ENCODE measurements around the gene HTR3B. TPM values are rescaled to one million over a fixed set of nuclear protein-coding genes. Genes with fewer than 3 reads are reported as not detected.

Gene HTR3B
- total RNA-seq, 1 donor from 2014 or later = not detected

- Histone ChIP-seq H3K4me2 (no peak overlapping the region), H4K20me1 (ENCODE audit: low read depth) (peaks cover 7% of the 10 kb centered on the region), H2AFZ (replicated peaks) (no peak overlapping the region), H3K27ac (no peak overlapping the region), H3K4me3 (no peak overlapping the region), H3K4me1 (peaks cover 26% of the 10 kb centered on the region), H3K79me2 (ENCODE audit: low read depth) (no peaks in the 10 kb centered on the region), H3K27me3 (no peaks in the 10 kb centered on the region), H3K9ac (no peak overlapping the region), H3K36me3 (no peaks in the 10 kb centered on the region), H3F3A (ENCODE audit: low read depth) (peaks cover 26% of the 10 kb centered on the region), H3K9me3 (ENCODE audit: low read depth) (no peaks in the 10 kb centered on the region)
- Mint-ChIP-seq H3K9me3 (no peaks in the 10 kb centered on the region), H3K36me3 (no peaks in the 10 kb centered on the region), H3K27me3 (ENCODE audit: insufficient read depth, low read depth) (peaks cover 26% of the 10 kb centered on the region), H3K4me1 (peaks cover 14% of the 10 kb centered on the region), H3K27ac (no peak overlapping the region), H3K4me3 (no peak overlapping the region)
- no peak for DNase-seq (ENCODE audit: low spot score)
- TF ChIP-seq EZH2phosphoT487 (IDR thresholded peaks at IDR 0.05) (no peak), EZH2 (IDR thresholded peaks at IDR 0.05) (no peak)
- TF ChIP-seq, protein P1, sequence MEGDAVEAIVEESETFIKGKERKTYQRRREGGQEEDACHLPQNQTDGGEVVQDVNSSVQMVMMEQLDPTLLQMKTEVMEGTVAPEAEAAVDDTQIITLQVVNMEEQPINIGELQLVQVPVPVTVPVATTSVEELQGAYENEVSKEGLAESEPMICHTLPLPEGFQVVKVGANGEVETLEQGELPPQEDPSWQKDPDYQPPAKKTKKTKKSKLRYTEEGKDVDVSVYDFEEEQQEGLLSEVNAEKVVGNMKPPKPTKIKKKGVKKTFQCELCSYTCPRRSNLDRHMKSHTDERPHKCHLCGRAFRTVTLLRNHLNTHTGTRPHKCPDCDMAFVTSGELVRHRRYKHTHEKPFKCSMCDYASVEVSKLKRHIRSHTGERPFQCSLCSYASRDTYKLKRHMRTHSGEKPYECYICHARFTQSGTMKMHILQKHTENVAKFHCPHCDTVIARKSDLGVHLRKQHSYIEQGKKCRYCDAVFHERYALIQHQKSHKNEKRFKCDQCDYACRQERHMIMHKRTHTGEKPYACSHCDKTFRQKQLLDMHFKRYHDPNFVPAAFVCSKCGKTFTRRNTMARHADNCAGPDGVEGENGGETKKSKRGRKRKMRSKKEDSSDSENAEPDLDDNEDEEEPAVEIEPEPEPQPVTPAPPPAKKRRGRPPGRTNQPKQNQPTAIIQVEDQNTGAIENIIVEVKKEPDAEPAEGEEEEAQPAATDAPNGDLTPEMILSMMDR (IDR thresholded peaks at IDR 0.05) = no peak
Observed at GRCh38 chr11:113989381-113989780, 84.8 kb downstream of the HTR3B start.

DNA sequence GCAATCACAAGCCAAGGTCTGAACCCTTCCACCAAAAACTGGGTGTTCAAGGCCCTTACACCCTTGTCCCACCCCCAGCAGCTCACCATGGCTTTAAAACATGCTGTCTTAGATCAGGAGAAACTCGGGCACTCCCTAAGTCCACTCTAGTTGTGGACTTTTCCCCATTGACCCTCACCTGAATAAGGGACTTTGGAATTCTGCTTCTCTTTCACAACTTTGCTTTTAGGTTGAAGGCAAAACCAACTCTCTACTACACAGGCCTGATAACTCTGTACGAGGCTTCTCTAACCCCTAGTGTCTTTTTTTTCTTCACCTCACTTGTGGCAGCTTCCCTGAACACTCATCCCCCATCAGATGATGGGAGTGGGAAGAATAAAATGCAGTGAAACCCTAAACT lies 85.3 kb downstream of the HTR3B start:
- peaks cover 26% of the 10 kb centered on the region for H3K4me1 ChIP-seq
- no peaks in the 10 kb centered on the region for H3K27me3 ChIP-seq
- H3K79me2 ChIP-seq (ENCODE audit: low read depth) = no peaks in the 10 kb centered on the region
- Mint-ChIP-seq H3K27me3 (ENCODE audit: insufficient read depth, low read depth) (peaks cover 26% of the 10 kb centered on the region), H3K27ac (no peak overlapping the region), H3K36me3 (no peaks in the 10 kb centered on the region), H3K4me3 (no peak overlapping the region), H3K9me3 (no peaks in the 10 kb centered on the region), H3K4me1 (peaks cover 19% of the 10 kb centered on the region)
- peaks cover 7% of the 10 kb centered on the region for H4K20me1 ChIP-seq (ENCODE audit: low read depth)
- TF ChIP-seq, protein P1 (IDR thresholded peaks at IDR 0.05) = no peak
- no peak for TF ChIP-seq EZH2phosphoT487 (IDR thresholded peaks at IDR 0.05)
- no peak for TF ChIP-seq EZH2 (IDR thresholded peaks at IDR 0.05)
- no peak overlapping the region for H3K27ac ChIP-seq
- H2AFZ ChIP-seq (replicated peaks) = no peak overlapping the region
- peaks cover 26% of the 10 kb centered on the region for H3F3A ChIP-seq (ENCODE audit: low read depth)
- no peak for DNase-seq (ENCODE audit: low spot score)
- no peaks in the 10 kb centered on the region for H3K36me3 ChIP-seq
- no peak overlapping the region for H3K4me2 ChIP-seq
- H3K9ac ChIP-seq = no peak overlapping the region
- no peaks in the 10 kb centered on the region for H3K9me3 ChIP-seq (ENCODE audit: low read depth)
- no peak overlapping the region for H3K4me3 ChIP-seq

GRCh38 chr11:113991170-113991569 lies 86.6 kb downstream of the HTR3B start:
- H2AFZ ChIP-seq (replicated peaks) = no peak overlapping the region
- H3K79me2 ChIP-seq (ENCODE audit: low read depth) = no peaks in the 10 kb centered on the region
- peak; percentile 85 for DNase-seq (ENCODE audit: low spot score)
- Mint-ChIP-seq H3K4me1 (peaks cover 22% of the 10 kb centered on the region), H3K27me3 (ENCODE audit: insufficient read depth, low read depth) (peaks cover 20% of the 10 kb centered on the region), H3K4me3 (no peak overlapping the region), H3K36me3 (no peaks in the 10 kb centered on the region), H3K9me3 (no peaks in the 10 kb centered on the region), H3K27ac (no peak overlapping the region)
- no peak overlapping the region for H3K27ac ChIP-seq
- H4K20me1 ChIP-seq (ENCODE audit: low read depth) = peaks cover 7% of the 10 kb centered on the region
- TF ChIP-seq EZH2phosphoT487 (IDR thresholded peaks at IDR 0.05) (no peak), EZH2 (IDR thresholded peaks at IDR 0.05) (no peak)
- TF ChIP-seq, protein P1 (IDR thresholded peaks at IDR 0.05) = no peak
- H3K4me2 ChIP-seq = no peak overlapping the region
- no peak overlapping the region for H3K9ac ChIP-seq
- peaks cover 26% of the 10 kb centered on the region for H3K4me1 ChIP-seq
- no peaks in the 10 kb centered on the region for H3K36me3 ChIP-seq
- H3F3A ChIP-seq (ENCODE audit: low read depth) = peaks cover 26% of the 10 kb centered on the region
- no peak overlapping the region for H3K4me3 ChIP-seq
- H3K9me3 ChIP-seq (ENCODE audit: low read depth) = no peaks in the 10 kb centered on the region
- no peaks in the 10 kb centered on the region for H3K27me3 ChIP-seq

Data from neural progenitor cell (in vitro differentiated cells).